GM23248 (cell line): ENCODE results near the gene USP40.

Experiments
- EZH2 ChIP-seq: fragments of 200-600 bp; sonication (generic); IDR thresholded peaks from 2 replicates; pipeline ENCODE4 v1.6.1; 2018; ENCODE audit warnings: antibody characterized with exemption, mild to moderate bottlenecking; ENCODE audit not compliant: insufficient read depth, poor library complexity, severe bottlenecking
- EZH2phosphoT487 ChIP-seq: fragments of 200-600 bp; sonication (generic); IDR thresholded peaks from 2 replicates; pipeline ENCODE4 v1.6.1; 2018; ENCODE audit warnings: antibody characterized with exemption, moderate library complexity, mild to moderate bottlenecking, low read depth; ENCODE audit not compliant: insufficient read depth

DNA sequence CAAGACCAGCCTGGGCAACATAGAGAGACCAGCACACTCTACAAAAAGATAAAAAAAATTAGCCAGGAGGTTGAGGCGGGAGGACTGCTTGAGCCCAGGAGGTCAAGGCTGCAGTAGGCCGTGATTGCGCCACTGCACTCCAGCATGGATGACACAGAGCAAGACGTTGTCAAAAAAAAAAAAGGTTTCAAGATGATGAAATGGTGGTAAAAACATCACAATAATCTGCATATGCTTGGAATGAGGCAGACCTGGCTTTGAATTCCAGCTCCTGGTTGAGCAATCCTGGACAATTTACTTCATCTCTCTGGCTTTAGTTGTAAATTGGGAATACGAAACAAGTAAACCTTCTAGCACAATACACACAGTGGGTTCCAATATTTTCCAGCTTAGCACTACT is 24.1 kb downstream of the USP40 start:
- no peak for TF ChIP-seq EZH2
- TF ChIP-seq EZH2phosphoT487: no peak
